SK-N-MC (cell line): ENCODE data around the gene NALCN.

Experiments used
- DNase-seq: peaks from one replicate; pipeline ENCODE4 v3.0.0-alpha.2; 2011; ENCODE audit warnings: low read depth, low spot score
- H3K27ac ChIP-seq: fragments of 200-600 bp; sonication (generic); 2 replicates; pipeline ENCODE4 v1.5.1; 2016; ENCODE audit warnings: mixed run types
- H3K36me3 ChIP-seq: fragments of 200-600 bp; sonication (generic); 2 replicates; pipeline ENCODE4 v1.6.1; 2017; ENCODE audit warnings: antibody characterized with exemption, low read length, mixed read lengths; ENCODE audit not compliant: insufficient read depth
- H3K4me3 ChIP-seq: fragments of 200-600 bp; sonication (generic); 2 replicates; pipeline ENCODE4 v1.5.1; 2016
- H3K9ac ChIP-seq: fragments of 200-600 bp; sonication (generic); 2 replicates; pipeline ENCODE4 v1.8.0; 2017; ENCODE audit warnings: mixed run types, mixed read lengths; ENCODE audit not compliant: insufficient read length
- H3K9me3 ChIP-seq: fragments of 200-600 bp; sonication (generic); 2 replicates; pipeline ENCODE4 v1.6.1; 2017; ENCODE audit warnings: low read depth, mild to moderate bottlenecking, antibody characterized with exemption, low read length, moderate library complexity, mixed read lengths
- EZH2 ChIP-seq: fragments of 200-600 bp; sonication (generic); IDR thresholded peaks from one replicate; pipeline ENCODE4 v1.6.1; 2017; ENCODE audit warnings: antibody characterized with exemption
- FOXP2 ChIP-seq: optimal IDR thresholded peaks from 2 replicates; pipeline ENCODE3; 2011; ENCODE audit warnings: mild to moderate bottlenecking, moderate library complexity; ENCODE audit not compliant: insufficient read depth; ENCODE audit errors: extremely low read length, control extremely low read depth
- POLR2AphosphoS5 ChIP-seq: IDR thresholded peaks from 2 replicates; pipeline ENCODE4 v1.6.1; 2012; ENCODE audit warnings: mild to moderate bottlenecking, low read depth, low read length, borderline replicate concordance

The NALCN gene

DNA sequence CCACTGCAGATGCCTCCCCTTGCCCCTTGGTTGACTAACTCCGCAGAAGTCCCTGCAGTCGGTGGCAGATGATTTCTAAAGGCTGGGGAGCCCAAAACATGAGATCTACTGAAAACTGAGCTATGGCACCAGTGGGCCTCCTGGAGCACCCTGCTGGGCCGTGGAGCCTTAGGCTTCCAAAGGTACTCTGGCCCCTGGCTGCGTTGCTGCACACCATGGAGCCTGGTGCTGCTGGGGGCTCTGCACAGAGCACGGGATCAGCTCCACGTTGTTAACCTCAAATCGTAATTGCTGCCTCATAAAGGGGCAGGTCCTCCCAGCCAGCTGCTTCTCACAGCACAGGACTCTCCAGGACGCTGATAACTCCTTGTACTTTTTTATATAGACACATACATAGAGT lies 357.5 kb downstream of the NALCN start:
- H3K36me3 ChIP-seq = no peaks in the 10 kb centered on the region
- H3K9ac ChIP-seq = no peak overlapping the region
- no peak overlapping the region for H3K27ac ChIP-seq
- TF ChIP-seq FOXP2 (no peak), EZH2 (no peak), POLR2AphosphoS5 (no peak)
- H3K4me3 ChIP-seq = no peak overlapping the region
- no peak for DNase-seq
- no peaks in the 10 kb centered on the region for H3K9me3 ChIP-seq

DNA sequence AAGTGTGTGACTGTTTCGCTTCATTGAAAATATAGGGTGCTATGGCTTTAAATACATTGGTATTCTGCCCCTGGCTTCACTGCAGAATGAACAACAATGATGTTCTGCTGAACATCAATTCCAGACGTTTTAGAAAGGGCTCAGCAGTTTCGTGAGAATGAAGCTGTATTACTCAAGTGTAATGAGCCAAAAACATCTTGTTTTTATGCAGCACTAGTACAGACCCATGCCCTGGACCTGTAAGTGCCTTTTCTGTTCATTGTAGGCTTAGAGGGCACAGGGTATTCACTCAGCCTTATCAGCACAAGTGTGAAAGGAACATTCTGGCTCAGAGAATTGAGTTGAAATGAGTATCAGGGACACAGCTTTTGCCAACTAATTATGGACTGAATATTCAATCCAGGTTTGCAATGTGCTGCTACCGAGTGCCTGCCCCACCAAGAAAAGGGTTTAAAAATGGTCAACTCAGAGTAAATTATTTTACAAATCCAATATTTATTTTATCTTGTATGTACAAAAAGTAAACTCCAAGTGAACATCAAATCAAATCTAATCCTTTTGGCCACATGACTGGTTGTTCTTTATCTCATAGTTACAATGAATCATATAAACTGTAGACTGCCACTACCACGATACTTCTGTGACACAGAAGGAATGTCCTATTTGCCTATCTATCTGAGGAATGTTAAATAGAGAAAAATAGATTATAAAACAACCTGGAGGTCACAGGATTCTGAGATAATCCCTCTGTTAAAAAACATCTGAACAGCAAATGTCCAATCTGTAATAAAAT lies 362.8 kb downstream of the NALCN start:
- no peak for DNase-seq
- TF ChIP-seq EZH2 (no peak), FOXP2 (no peak), POLR2AphosphoS5 (no peak)
- no peak overlapping the region for H3K27ac ChIP-seq

DNA sequence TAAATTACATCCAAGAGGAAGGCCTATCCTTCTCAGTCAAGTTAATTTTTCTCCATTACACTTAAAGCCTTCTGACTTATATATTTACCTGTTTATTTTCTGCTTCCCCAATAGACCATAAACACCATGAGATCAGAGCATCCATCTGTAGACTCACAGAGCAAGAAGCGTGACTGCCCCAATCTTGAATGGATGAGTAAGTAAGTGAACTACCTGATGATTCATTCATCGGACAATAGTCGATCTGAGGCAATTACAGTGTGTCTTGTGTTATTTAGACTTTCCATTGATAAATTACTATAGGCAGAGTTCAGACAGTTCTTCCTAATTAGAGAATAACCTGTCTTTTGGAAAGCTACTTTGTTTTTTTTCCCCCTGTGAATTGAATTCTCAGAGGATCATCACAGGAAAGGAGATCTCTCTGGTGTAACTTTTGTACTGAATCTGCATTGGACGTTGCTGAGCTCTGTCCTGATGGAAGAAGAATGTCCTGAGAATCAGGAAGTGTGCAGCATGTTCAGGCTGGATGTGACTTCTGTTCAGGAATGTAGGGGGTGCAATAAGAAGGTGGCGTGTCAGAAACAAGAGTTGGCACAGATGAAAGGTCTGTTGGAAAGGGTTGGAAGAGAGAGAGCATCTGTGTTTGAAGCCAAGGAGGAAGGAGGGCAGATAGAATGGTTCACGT lies 367.0 kb downstream of the NALCN start:
- Histone ChIP-seq H3K9ac (no peak overlapping the region), H3K9me3 (no peaks in the 10 kb centered on the region)
- TF ChIP-seq FOXP2 (no peak), POLR2AphosphoS5 (no peak), EZH2 (no peak)

More for the DNA sequence above, 362.8 kb downstream of the NALCN start:
- H3K4me3 ChIP-seq = no peak overlapping the region
- no peaks in the 10 kb centered on the region for H3K36me3 ChIP-seq
- H3K9ac ChIP-seq = no peak overlapping the region
- no peaks in the 10 kb centered on the region for H3K9me3 ChIP-seq

DNA sequence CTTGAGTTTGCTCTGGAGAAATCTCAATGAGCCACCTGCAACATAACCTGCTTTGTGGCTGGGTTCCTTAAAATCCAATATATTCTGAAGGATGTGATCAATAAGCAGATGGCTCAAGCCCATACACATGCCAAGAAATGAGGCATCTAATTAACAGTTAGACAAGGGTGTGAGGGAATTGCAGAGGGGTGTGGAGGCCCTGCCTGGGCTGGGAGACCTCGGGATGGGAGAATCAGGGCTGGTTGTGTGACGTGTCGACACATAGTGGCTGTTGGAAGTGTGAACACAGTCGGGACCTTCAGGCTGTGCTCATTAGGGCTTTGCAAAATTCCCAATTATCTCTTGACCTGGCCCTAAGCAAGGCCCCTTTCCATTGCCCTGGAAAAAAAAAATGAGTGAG lies 379.8 kb downstream of the NALCN start:
- no peak overlapping the region for H3K4me3 ChIP-seq
- no peak for DNase-seq
- TF ChIP-seq EZH2 (no peak), POLR2AphosphoS5 (no peak), FOXP2 (no peak)
- H3K9me3 ChIP-seq = no peaks in the 10 kb centered on the region
- H3K27ac ChIP-seq = no peak overlapping the region
- H3K36me3 ChIP-seq = no peaks in the 10 kb centered on the region
- no peak overlapping the region for H3K9ac ChIP-seq

More for the DNA sequence above, 367.0 kb downstream of the NALCN start:
- no peak for DNase-seq
- Histone ChIP-seq H3K27ac (no peak overlapping the region), H3K36me3 (no peaks in the 10 kb centered on the region), H3K4me3 (no peak overlapping the region)

DNA sequence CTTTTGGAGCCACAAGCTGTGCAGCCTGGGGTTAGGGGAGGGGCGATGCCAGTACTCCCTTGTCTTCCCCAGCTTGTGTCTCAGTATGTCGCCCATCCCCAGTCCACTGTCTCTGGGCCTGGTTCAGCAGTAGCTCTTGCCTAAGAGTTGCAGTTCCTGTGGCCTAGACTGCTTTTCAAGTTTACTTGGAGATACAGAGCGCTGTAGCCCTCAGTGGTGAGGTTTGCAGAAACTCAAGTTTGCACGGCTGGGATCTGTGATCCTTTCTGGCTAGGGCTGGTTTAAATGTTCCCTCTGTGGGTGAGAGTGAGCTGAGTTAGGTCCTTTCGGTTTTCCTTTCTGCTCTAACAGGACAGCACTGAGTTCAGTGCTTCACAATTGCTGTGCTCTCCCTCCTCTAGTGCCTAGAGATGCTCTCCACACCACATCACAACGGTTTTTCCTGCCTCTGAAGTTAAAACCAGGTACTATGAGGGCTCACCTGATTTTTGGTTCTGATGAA lies 381.1 kb downstream of the NALCN start:
- H3K27ac ChIP-seq = no peak overlapping the region

DNA sequence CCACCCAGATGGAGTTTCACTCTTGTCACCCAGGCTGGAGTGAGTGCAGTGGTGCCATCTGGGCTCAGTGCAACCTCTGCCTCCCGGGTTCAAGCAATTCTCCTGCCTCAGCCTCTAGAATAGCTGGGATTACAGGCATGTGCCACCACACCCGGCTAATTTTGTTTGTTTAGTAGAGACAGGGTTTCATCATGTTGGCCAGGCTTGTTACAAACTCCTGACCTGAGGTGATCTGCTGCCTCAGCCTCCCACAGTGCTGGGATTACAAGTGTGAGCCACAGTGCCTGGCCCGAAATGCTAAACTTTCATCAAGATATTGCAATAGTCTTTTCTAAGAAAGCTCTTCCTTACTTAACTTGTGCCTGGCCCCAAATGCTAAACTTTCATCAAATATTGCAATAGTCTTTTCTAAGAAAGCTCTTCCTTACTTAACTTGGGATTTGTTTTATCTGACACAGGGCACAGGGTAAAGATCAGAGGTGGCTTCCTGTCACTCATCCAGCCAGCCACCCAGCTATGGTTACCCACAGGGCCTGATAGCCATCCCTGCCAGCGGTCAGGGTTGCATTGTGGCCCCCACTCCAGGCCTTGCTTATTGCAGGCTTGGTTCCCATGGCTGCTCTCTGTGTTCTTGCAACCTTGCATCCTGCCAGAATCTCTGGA lies 389.4 kb downstream of the NALCN start:
- no peak for DNase-seq
- Histone ChIP-seq H3K9ac (no peak overlapping the region), H3K4me3 (no peak overlapping the region), H3K27ac (no peak overlapping the region), H3K9me3 (no peaks in the 10 kb centered on the region), H3K36me3 (no peaks in the 10 kb centered on the region)
- TF ChIP-seq EZH2 (no peak), POLR2AphosphoS5 (no peak)

More for the DNA sequence above, 381.1 kb downstream of the NALCN start:
- Histone ChIP-seq H3K9ac (no peak overlapping the region), H3K9me3 (no peaks in the 10 kb centered on the region), H3K4me3 (no peak overlapping the region), H3K36me3 (no peaks in the 10 kb centered on the region)
- no peak for TF ChIP-seq FOXP2
- TF ChIP-seq EZH2 = no peak
- TF ChIP-seq POLR2AphosphoS5 = no peak
- no peak for DNase-seq

DNA sequence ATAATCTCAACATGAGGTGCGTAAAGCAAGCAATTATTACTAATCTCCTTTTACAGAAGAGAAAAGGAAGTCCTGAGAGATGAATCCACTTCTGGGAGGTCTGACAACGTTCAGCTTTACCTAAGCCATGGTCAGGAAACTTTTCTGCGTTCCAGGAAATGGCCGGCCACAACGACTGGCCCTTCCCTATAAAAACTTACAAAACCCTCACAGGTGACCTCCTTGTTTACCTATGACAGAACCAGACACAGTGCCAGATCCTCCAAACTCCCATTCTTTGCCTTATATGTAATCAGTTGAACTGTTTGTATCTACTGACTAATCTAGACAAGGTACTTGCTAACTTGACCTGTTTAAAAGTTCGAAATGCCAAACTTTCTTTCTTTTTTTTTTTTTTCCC lies 390.0 kb downstream of the NALCN start:
- TF ChIP-seq EZH2 (no peak), POLR2AphosphoS5 (no peak), FOXP2 (no peak)
- no peaks in the 10 kb centered on the region for H3K9me3 ChIP-seq
- H3K36me3 ChIP-seq = no peaks in the 10 kb centered on the region
- no peak overlapping the region for H3K9ac ChIP-seq
- no peak for DNase-seq
- no peak overlapping the region for H3K4me3 ChIP-seq
- H3K27ac ChIP-seq = no peak overlapping the region

DNA sequence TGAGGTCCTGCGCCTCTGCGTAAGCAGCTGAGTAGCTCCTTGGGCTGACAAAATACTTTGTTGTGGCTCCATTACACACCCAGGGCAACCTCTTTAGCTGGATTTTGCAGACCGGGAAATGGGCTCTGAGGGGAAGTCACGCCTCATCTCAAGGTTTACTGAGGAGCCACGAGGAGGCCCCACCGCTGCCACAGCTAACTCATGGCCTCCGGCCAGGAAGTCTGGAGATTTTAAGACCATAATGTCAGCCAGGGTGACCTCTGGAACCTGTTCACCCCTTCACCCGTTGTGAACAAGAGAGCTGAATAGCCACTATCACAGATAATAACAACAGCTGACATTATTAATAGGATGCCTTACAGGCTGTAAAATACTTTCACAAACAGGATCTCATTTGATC lies 390.4 kb downstream of the NALCN start:
- TF ChIP-seq POLR2AphosphoS5 (no peak), FOXP2 (no peak), EZH2 (no peak)
- no peak overlapping the region for H3K27ac ChIP-seq
- no peaks in the 10 kb centered on the region for H3K9me3 ChIP-seq
- H3K4me3 ChIP-seq = no peak overlapping the region
- H3K36me3 ChIP-seq = no peaks in the 10 kb centered on the region
- no peak overlapping the region for H3K9ac ChIP-seq
- no peak for DNase-seq
